Fibroblast of the aortic adventitia (primary cell): ENCODE results near the gene DNAAF5. TPM values are rescaled to one million over a fixed set of nuclear protein-coding genes. Genes with fewer than 3 reads are reported as not detected.
A peak's percentile ranks its signal among the peaks of the same experiment; 100 is the strongest.

Experiments used
- DNase-seq: peaks from one replicate; pipeline ENCODE4 v3.0.0-alpha.2; 2010; ENCODE audit warnings: low read depth
- H3K4me3 ChIP-seq: 2 replicates; pipeline ENCODE4 v1.5.1; 2011; ENCODE audit warnings: low read depth, mild to moderate bottlenecking, control low read depth, low read length, moderate library complexity
- total RNA-seq: library from RNA; depleted of rRNA; stranded (reverse); fragments of >200 nt; gene quantifications from 2 replicates; pipeline ENCODE4 v1.2.3, GENCODE V29; 2012; ENCODE audit warnings: low replicate concordance
- TF ChIP-seq, protein P1 (sequence below): IDR thresholded peaks from 2 replicates; pipeline ENCODE4 v1.5.1; 2011; ENCODE audit warnings: mild to moderate bottlenecking, low read length, control low read depth, inconsistent platforms; ENCODE audit not compliant: insufficient read depth

DNAAF5 gene
- total RNA-seq, 1 donor: 22.0 TPM

DNA sequence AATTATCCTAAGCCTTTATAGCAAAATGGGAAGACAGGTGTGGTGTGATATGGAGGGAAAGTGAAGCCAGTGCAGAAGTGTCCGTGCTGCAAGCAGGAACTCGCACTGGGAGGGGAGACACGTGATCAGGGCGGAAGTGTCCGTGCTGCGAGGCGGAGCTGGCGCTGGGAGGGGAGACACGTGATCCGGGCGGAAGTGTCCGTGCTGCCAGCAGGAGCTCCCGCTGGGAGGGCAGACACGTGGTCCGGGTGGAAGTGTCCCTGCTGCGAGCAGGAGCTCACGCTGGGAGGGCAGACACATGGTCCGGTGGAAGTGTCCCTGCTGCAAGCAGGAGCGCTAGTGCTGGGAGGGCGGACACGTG lies 41.1 kb downstream of the DNAAF5 start:
- TF ChIP-seq, protein P1, sequence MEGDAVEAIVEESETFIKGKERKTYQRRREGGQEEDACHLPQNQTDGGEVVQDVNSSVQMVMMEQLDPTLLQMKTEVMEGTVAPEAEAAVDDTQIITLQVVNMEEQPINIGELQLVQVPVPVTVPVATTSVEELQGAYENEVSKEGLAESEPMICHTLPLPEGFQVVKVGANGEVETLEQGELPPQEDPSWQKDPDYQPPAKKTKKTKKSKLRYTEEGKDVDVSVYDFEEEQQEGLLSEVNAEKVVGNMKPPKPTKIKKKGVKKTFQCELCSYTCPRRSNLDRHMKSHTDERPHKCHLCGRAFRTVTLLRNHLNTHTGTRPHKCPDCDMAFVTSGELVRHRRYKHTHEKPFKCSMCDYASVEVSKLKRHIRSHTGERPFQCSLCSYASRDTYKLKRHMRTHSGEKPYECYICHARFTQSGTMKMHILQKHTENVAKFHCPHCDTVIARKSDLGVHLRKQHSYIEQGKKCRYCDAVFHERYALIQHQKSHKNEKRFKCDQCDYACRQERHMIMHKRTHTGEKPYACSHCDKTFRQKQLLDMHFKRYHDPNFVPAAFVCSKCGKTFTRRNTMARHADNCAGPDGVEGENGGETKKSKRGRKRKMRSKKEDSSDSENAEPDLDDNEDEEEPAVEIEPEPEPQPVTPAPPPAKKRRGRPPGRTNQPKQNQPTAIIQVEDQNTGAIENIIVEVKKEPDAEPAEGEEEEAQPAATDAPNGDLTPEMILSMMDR: no peak
- peak overlapping the region; percentile 25 for H3K4me3 ChIP-seq
- DNase-seq: peak; percentile 34

DNA sequence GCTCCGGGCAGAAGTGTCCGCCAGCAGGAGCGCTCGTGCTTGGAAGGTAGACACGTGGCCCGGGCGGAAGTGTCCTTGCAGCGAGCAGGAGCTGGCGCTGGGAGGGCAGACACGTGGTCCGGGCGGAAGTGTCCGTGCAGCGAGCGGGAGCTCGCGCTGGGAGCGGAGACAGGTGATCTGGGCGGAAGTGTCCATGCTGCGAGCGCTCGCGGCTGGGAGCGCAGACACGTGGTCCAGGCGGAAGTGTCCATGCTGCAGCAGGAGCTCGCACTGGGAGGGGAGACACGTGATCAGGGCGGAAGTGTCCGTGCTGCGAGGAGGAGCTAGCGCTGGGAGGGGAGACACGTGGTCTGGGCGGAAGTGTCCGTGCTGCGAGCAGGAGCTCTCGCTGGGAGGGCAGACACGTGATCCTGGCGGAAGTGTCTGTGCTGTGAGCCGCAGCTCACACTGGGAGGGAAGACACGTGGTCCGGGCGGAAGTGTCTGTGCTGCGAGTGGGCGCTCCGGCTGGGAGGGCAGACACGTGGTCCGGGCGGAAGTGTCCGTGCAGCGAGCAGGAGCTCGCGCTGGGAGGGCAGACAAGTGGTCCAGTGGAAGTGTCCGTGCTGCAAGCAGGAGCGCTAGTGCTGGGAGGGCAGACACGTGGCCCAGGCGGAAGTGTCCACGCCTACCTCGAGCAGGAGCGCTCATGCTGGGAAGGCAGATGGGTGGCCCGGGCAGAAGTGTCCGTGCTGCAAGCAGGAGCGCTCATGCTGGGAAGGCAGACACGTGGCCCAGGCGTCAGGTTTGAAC lies 41.6 kb downstream of the DNAAF5 start:
- peak overlapping the region; percentile 25 for H3K4me3 ChIP-seq
- TF ChIP-seq, protein P1: no peak
- DNase-seq: peak; percentile 67

DNA sequence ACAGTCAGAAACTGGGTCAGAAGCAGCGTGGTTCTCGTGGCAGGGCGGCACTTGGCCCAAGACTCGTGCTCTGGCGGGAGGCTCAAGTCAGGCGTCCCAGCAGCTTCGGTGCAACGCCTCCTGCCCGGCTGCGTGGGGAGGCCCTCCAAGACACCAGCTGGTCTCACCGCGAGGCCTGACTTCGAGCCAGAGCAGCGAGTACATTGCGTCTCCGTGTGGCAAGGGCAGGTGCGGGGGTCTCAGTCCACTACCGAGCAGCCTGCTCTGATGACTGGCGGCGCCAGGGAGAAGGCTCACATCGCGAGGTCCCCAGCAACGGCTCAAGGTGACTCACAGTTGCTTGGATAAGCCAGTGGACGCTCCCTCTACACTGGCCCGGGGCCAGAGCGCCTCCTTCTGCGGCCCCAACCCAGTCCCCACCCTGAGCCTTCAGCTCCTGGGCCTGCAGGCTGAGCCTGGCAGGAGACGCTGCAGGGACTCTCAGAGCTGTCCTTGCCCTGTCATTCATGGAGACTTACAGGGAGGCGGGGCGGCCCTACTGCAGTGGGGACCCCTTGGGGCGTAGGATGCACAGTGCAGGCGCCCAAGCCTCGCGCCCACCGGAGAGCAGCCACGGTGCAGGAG lies 42.5 kb downstream of the DNAAF5 start:
- no peak overlapping the region for H3K4me3 ChIP-seq
- DNase-seq: peak; percentile 28
- TF ChIP-seq, protein P1: no peak

DNA sequence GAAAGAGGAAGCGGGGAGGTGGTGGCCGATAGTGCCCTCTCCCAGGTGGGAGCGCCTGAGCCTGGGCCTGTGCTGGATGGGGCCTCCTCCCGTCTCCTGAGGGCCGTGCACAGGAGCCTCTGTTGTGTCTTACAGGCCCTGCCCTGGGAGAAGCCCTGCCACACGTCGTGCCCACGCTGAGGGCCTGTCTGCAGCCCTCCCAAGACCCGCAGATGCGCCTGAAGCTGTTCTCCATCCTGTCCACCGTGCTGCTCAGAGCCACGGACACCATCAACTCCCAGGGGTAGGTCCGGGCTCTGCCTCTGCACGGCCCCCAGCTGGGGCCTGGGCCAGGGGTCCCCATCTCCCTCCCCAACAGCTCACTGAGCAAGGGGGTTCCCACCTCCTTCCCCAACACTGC lies 43.8 kb downstream of the DNAAF5 start:
- DNase-seq: no peak
- TF ChIP-seq, protein P1: no peak
- no peak overlapping the region for H3K4me3 ChIP-seq

DNA sequence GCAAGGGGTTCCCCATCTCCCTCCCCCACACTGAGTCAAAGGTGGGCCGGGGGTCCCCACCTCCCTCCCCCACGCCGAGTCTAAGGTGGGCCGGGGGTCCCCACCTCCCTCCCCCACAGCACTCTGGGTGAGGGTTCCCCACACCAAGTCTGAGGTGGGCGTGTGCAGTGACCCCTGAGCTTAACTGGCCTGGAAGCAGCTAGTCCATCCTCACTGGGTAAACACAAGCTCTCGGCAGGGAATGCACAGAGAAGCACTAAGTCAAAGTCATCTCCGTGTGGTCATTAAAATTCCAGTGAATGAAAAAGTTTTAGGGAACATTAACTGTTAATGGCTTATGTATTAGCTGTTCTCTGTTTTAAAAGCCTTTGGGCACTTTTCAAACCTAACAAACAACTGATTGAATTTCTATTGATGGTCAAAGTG lies 44.3 kb downstream of the DNAAF5 start:
- no peak overlapping the region for H3K4me3 ChIP-seq
- DNase-seq: no peak
- TF ChIP-seq, protein P1: no peak

DNA sequence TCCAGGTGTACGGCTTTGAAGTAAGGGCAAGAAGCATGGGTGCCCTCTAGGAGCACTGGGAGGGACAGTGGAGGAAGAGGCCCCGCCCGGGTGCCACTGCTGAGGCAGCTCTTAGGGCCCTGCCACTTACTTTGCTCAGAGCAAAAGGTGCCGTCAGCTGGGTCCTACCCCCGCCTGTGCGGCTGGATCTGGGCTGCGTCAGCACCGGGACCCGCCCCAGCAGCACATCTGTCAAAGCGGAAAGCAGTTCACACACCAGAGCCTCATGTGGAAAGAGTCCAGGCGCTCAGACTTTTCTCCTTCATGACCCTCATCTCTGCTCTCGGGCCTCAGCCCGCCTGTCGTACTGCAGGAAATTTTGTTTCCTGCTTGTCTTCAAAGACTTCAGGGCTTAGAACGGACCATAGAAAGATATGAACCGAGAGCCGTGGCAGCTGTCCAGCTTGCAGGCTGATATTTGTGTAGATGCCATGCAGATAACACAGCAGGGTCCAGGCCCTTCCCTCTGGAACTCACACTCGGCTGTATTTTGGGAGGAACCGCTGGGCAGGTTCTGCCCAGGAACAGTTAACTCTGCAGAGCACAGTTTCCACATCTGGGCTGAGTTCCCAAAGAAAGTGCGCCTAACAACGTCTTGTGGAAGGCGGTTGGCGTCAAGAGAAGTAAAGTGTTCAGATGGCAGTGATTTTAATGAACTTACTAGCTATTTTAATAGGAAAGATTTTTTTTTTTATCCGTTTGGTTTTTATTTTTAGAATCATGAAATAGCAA lies 44.9 kb downstream of the DNAAF5 start:
- TF ChIP-seq, protein P1: no peak
- DNase-seq: peak; percentile 60
- H3K4me3 ChIP-seq: no peak overlapping the region
